A673 (cell line): Measurements from ENCODE around the gene INTS4. TPM values are rescaled to one million over a fixed set of nuclear protein-coding genes. Genes with fewer than 3 reads are reported as not detected.

Experiments
- BruUV-seq: library from RNA; stranded (reverse); fragments of 400-500 nt; replicated peaks from 2 replicates; lab custom pipeline; 2021; lab: Mats Ljungman, UMichigan
- CTCF ChIA-PET: fragments of 300-600 bp; sonication (Branson Sonifier 250); formaldehyde crosslinking; loops from one replicate; lab custom pipeline; 2022; ENCODE audit warnings: antibody characterized with exemption; lab: Charles Lee
- POLR2A ChIA-PET: fragments of 300-600 bp; sonication (Branson Sonifier 250); formaldehyde crosslinking; loops from one replicate; lab custom pipeline; 2022; ENCODE audit warnings: antibody characterized with exemption; ENCODE audit not compliant: low non-redundant PET; lab: Charles Lee
- DNase-seq: peaks from one replicate; pipeline ENCODE4 v3.0.0-alpha.2; 2015; ENCODE audit warnings: low spot score
- H3K27ac ChIP-seq: fragments of 200-600 bp; sonication (generic); 2 replicates; pipeline ENCODE4 v1.5.1; 2016; ENCODE audit warnings: mixed run types, low read depth, mild to moderate bottlenecking, mixed read lengths, antibody characterized with exemption, low read length; ENCODE audit not compliant: poor library complexity, severe bottlenecking
- H3K27me3 ChIP-seq: fragments of 200-600 bp; sonication (generic); replicated peaks from 2 replicates; pipeline ENCODE4 v1.6.1; 2017; ENCODE audit warnings: mixed run types, low read depth, mild to moderate bottlenecking, mixed read lengths, antibody characterized with exemption, low read length; ENCODE audit not compliant: insufficient read depth, poor library complexity
- H3K36me3 ChIP-seq: fragments of 200-600 bp; sonication (generic); 2 replicates; pipeline ENCODE4 v1.6.1; 2016; ENCODE audit warnings: mixed run types, mild to moderate bottlenecking, mixed read lengths, antibody characterized with exemption, low read length; ENCODE audit not compliant: insufficient read depth, poor library complexity, severe bottlenecking
- H3K4me1 ChIP-seq: fragments of 200-600 bp; sonication (generic); 2 replicates; pipeline ENCODE4 v1.6.1; 2017; ENCODE audit warnings: mixed run types, mild to moderate bottlenecking, mixed read lengths, antibody characterized with exemption, low read length; ENCODE audit not compliant: insufficient read depth, poor library complexity, severe bottlenecking
- H3K4me3 ChIP-seq: fragments of 200-600 bp; sonication (generic); 2 replicates; pipeline ENCODE4 v1.5.1; 2016; ENCODE audit warnings: low read depth, mixed run types, mild to moderate bottlenecking, mixed read lengths, low read length; ENCODE audit not compliant: poor library complexity, severe bottlenecking
- H3K9me3 ChIP-seq: fragments of 200-600 bp; sonication (generic); 2 replicates; pipeline ENCODE4 v1.6.1; 2016; ENCODE audit warnings: mixed run types, low read depth, mild to moderate bottlenecking, mixed read lengths, antibody characterized with exemption, low read length; ENCODE audit not compliant: poor library complexity, severe bottlenecking
- EZH2 ChIP-seq: fragments of 200-600 bp; sonication (generic); IDR thresholded peaks from 2 replicates; pipeline ENCODE4 v1.6.1; 2017; ENCODE audit warnings: borderline replicate concordance, low read depth, mild to moderate bottlenecking, mixed read lengths, antibody characterized with exemption, low read length; ENCODE audit not compliant: poor library complexity, severe bottlenecking
- intact Hi-C: fragments of 100-400 bp; cut with micrococcal nuclease; formaldehyde crosslinking; loops from one replicate; pipeline ENCODE4 v1.10.0; 2022; ENCODE audit not compliant: unreplicated experiment
- total RNA-seq: library from RNA; stranded (reverse); gene quantifications from 2 replicates; pipeline ENCODE4 v1.2.3, GENCODE V29; 2021
- TF ChIP-seq, protein P1 (sequence below): fragments of 300-800, 200-600 bp; sonication (generic); conservative IDR thresholded peaks from 2 replicates; pipeline ENCODE4 v1.5.1; 2017; ENCODE audit warnings: low read depth, mild to moderate bottlenecking, antibody characterized with exemption, low read length, moderate library complexity, mixed read lengths

The INTS4 gene
- total RNA-seq, 1 experiment from 2014 or later, result 66.1 TPM

DNA sequence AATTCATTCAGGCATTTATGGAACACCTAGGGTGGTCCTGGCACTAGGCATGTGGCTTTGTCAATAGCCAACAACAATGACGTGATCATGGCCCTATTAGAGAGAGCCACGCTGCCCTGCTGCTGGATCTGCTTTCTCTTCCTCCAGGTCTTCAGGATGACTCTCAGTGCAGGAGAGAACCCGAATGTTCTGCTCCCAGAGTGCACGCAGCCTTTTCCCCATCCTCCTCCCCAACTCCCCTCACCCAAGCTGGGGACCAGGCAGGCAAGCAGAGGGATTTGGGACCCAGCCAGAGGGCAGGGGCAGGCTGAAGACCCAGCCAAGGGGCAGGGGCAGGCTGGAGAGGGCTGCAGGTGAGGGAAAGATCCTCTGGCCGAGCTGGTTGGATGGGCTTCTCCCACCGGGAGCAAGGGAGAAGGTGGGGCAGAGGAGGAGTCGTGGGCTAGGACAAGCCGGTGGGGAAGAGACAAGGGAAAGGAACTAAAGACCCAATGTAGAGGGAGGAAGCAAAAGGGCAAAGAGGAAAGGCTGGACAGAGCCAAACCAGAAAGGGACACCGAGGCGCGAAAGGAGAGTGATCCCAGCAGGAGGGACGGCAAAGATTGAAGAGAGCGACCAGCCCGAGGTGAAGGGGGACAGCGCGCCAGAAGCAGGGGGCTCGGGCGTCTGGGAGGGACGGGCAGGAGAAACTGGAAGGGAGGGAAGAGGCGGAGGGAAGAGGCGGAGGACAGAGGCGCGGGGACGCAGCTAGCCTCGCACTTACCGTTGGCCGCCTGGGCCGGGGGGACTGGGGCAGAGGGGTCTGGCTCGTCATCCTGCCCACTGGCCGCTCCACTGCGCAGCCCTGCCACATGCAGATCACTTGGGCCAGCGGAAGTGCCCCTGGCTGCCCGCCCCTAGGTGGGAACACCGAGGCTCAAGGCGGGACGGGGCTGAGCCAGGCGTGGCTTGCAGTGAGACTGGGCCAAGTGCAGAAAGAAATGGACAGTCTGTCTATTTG, 28.2 kb upstream of the INTS4 start, which contains the start of gene KCTD14:
KCTD14 (minus strand) TSS at position 880 of the 1,000 bp plus-strand sequence; CDS start at position 853, 27 bp downstream.
- intact Hi-C loops, result no loop called here
- H3K9me3 ChIP-seq, result no peaks in the 10 kb centered on the region
- DNase-seq, result no peak
- H3K4me3 ChIP-seq, result no peak within 1 kb of the TSS
- H3K27ac ChIP-seq, result no peak within 1 kb of the TSS
- no peaks in the 10 kb centered on the region for H3K4me1 ChIP-seq
- ChIA-PET CTCF (no interaction called here), POLR2A (no interaction called here)
- BruUV-seq, result no TSS peak
- no peaks in the 10 kb centered on the region for H3K27me3 ChIP-seq
- TF ChIP-seq EZH2, result no peak
- TF ChIP-seq, protein P1, sequence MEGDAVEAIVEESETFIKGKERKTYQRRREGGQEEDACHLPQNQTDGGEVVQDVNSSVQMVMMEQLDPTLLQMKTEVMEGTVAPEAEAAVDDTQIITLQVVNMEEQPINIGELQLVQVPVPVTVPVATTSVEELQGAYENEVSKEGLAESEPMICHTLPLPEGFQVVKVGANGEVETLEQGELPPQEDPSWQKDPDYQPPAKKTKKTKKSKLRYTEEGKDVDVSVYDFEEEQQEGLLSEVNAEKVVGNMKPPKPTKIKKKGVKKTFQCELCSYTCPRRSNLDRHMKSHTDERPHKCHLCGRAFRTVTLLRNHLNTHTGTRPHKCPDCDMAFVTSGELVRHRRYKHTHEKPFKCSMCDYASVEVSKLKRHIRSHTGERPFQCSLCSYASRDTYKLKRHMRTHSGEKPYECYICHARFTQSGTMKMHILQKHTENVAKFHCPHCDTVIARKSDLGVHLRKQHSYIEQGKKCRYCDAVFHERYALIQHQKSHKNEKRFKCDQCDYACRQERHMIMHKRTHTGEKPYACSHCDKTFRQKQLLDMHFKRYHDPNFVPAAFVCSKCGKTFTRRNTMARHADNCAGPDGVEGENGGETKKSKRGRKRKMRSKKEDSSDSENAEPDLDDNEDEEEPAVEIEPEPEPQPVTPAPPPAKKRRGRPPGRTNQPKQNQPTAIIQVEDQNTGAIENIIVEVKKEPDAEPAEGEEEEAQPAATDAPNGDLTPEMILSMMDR, result no peak
- no peaks in the 10 kb centered on the region for H3K36me3 ChIP-seq

DNA sequence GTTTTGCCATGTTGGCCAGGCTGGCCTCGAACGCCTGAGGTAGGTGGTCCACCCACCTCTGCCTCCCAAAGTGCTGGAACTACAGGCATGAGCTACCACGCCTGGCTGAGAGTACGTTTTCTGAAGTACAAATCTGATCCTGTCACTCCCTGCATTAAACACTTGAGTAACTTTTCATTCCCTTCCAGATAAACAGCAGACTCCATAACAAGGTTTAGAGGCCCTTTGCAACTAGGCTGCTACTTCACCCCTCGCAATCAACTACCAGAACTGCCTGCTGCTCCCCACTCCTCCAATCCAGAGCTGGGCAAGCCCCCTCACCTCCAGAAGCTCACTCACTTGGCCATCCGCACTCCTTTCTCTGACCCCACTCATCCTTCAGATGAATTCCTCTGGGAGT, 27.1 kb upstream of the INTS4 start:
- Histone ChIP-seq H3K36me3 (no peaks in the 10 kb centered on the region), H3K9me3 (no peaks in the 10 kb centered on the region), H3K4me1 (no peaks in the 10 kb centered on the region), H3K27ac (no peak overlapping the region), H3K27me3 (no peaks in the 10 kb centered on the region), H3K4me3 (no peak overlapping the region)
- ChIA-PET CTCF (no interaction called here), POLR2A (no interaction called here)
- DNase-seq, result no peak
- TF ChIP-seq EZH2, result no peak
- TF ChIP-seq, protein P1, result no peak
- intact Hi-C loops, result no loop called here
- BruUV-seq, result no TSS peak

DNA sequence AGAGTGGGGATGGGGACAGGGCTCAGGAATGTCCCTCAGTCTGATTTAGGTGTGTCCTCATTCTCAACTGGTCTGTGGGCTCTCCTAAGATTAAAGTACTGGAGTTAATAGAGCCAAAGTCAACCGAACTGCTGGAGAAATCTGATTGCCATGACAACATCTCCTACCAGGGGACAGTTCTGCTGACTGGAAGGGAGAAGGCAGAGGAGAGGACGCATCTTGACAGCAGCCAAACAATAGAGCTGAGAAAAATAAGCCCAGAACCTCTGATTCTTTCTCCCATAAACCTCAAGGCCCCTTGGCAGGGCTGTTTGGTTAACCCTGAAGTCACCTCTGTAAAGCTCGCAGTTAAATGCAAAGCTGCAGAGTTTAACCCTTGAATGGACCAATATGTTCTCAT, 25.8 kb upstream of the INTS4 start:
- Histone ChIP-seq H3K4me1 (no peaks in the 10 kb centered on the region), H3K27ac (no peak overlapping the region), H3K36me3 (no peaks in the 10 kb centered on the region), H3K9me3 (no peaks in the 10 kb centered on the region), H3K27me3 (no peaks in the 10 kb centered on the region), H3K4me3 (no peak overlapping the region)
- DNase-seq, result no peak
- ChIA-PET CTCF (no interaction called here), POLR2A (no interaction called here)
- intact Hi-C loops, result no loop called here
- TF ChIP-seq, protein P1, result no peak
- TF ChIP-seq EZH2, result no peak
- BruUV-seq, result no TSS peak
